Ectodermal cell (in vitro differentiated cells): ENCODE measurements around the gene AHNAK2.
"Not testable (repeated sequence)": the region's sequence is repeated elsewhere in the genome, so short reads cannot be mapped to it uniquely, and the experiment has no call there.

Experiments
- H3K27ac ChIP-seq: 2 replicates; pipeline ENCODE4 v1.7.0; 2013; ENCODE audit warnings: mild to moderate bottlenecking, low read depth, low read length; ENCODE audit not compliant: insufficient read depth, poor library complexity, severe bottlenecking
- H3K27me3 ChIP-seq: 2 replicates; pipeline ENCODE4 v1.7.0; 2013; ENCODE audit warnings: mild to moderate bottlenecking, low read length; ENCODE audit not compliant: insufficient read depth, control insufficient read depth, poor library complexity, severe bottlenecking
- H3K36me3 ChIP-seq: one replicate; pipeline ENCODE4 v1.7.0; 2013; ENCODE audit warnings: low read length; ENCODE audit not compliant: control insufficient read depth, insufficient read depth
- H3K4me1 ChIP-seq: one replicate; pipeline ENCODE4 v1.7.0; 2013; ENCODE audit warnings: low read length; ENCODE audit not compliant: control insufficient read depth, insufficient read depth
- H3K4me3 ChIP-seq: 2 replicates; pipeline ENCODE4 v1.7.0; 2013; ENCODE audit warnings: low read depth, low read length, control low read depth; ENCODE audit not compliant: insufficient read depth
- H3K9me3 ChIP-seq: 2 replicates; pipeline ENCODE4 v1.7.0; 2013; ENCODE audit warnings: mild to moderate bottlenecking, low read length, moderate library complexity; ENCODE audit not compliant: control insufficient read depth
- WGBS, 2 experiments: methylation state at CpG; one replicate each; pipeline ENCODE4 v1.1.7; 2013; ENCODE audit warnings: missing lambda C conversion rate in 2 of 2; 5-methylcytosine and 5-hydroxymethylcytosine counted together

Gene AHNAK2

GRCh38 chr14:104925214-104925854 lies 52.8 kb downstream of the AHNAK2 start:
- no peaks in the 10 kb centered on the region for H3K36me3 ChIP-seq
- H3K27ac ChIP-seq = no peak overlapping the region
- H3K27me3 ChIP-seq = peaks cover 2% of the 10 kb centered on the region
- H3K4me3 ChIP-seq = no peak overlapping the region
- H3K4me1 ChIP-seq = no peaks in the 10 kb centered on the region
- no peaks in the 10 kb centered on the region for H3K9me3 ChIP-seq
- WGBS, 2 experiments = 84 to 95% methylated on average over 9 to 10 of the region's 10 CpGs

GRCh38 chr14:104924421-104925213 lies 53.6 kb downstream of the AHNAK2 start, which contains the start of gene PLD4:
Gene PLD4, plus strand, starts transcription at chr14:104924879. Its CDS starts 2,262 bp downstream, at chr14:104927141.
- Histone ChIP-seq H3K9me3 (no peaks in the 10 kb centered on the region), H3K4me3 (no peak within 1 kb of the TSS), H3K27ac (no peak within 1 kb of the TSS), H3K27me3 (no peaks in the 10 kb centered on the region), H3K36me3 (no peaks in the 10 kb centered on the region), H3K4me1 (no peaks in the 10 kb centered on the region)
- 85 to 89% methylated on average over 14 of the region's 14 CpGs for WGBS, 2 experiments

- Histone ChIP-seq H3K9me3 (no peaks in the 10 kb centered on the region), H3K4me1 (no peaks in the 10 kb centered on the region)
- WGBS, 2 experiments = 88 to 90% methylated on average over 4 of the region's 4 CpGs
Measured at GRCh38 chr14:104923640-104924420, 54.3 kb downstream of the AHNAK2 start.

GRCh38 chr14:104919993-104920315 lies 58.2 kb downstream of the AHNAK2 start:
- no peak overlapping the region for H3K27ac ChIP-seq
- no peak overlapping the region for H3K4me3 ChIP-seq
- no peaks in the 10 kb centered on the region for H3K4me1 ChIP-seq
- WGBS, 2 experiments = 64 to 66% methylated on average over 3 of the region's 3 CpGs
- no peaks in the 10 kb centered on the region for H3K27me3 ChIP-seq
- H3K36me3 ChIP-seq = no peaks in the 10 kb centered on the region
- H3K9me3 ChIP-seq = no peaks in the 10 kb centered on the region

More at GRCh38 chr14:104923640-104924420, 54.3 kb downstream of the AHNAK2 start:
- Histone ChIP-seq H3K4me3 (no peak overlapping the region), H3K27me3 (no peaks in the 10 kb centered on the region), H3K27ac (no peak overlapping the region), H3K36me3 (no peaks in the 10 kb centered on the region)

GRCh38 chr14:104919152-104919992 lies 58.8 kb downstream of the AHNAK2 start:
- H3K4me1 ChIP-seq, H3K27ac ChIP-seq, H3K27me3 ChIP-seq, H3K36me3 ChIP-seq, H3K9me3 ChIP-seq, H3K4me3 ChIP-seq: not testable (repeated sequence)
- 91 to 96% methylated on average over 10 to 11 of the region's 12 CpGs for WGBS, 2 experiments

- no peak overlapping the region for H3K27ac ChIP-seq
- no peak overlapping the region for H3K4me3 ChIP-seq
- WGBS, 2 experiments = 88 to 90% methylated on average over 4 of the region's 4 CpGs
- H3K4me1 ChIP-seq = no peaks in the 10 kb centered on the region
- no peaks in the 10 kb centered on the region for H3K9me3 ChIP-seq
- no peaks in the 10 kb centered on the region for H3K36me3 ChIP-seq
- no peaks in the 10 kb centered on the region for H3K27me3 ChIP-seq
Measured at GRCh38 chr14:104917993-104918392, 60.2 kb downstream of the AHNAK2 start.

GRCh38 chr14:104917116-104917515 lies 61.1 kb downstream of the AHNAK2 start:
- H3K4me3 ChIP-seq = no peak overlapping the region
- 94% methylated on average over 8 to 9 of the region's 9 CpGs for WGBS, 2 experiments
- H3K27ac ChIP-seq = no peak overlapping the region
- no peaks in the 10 kb centered on the region for H3K36me3 ChIP-seq
- H3K27me3 ChIP-seq = no peaks in the 10 kb centered on the region
- H3K9me3 ChIP-seq = no peaks in the 10 kb centered on the region
- no peaks in the 10 kb centered on the region for H3K4me1 ChIP-seq

- no peak overlapping the region for H3K27ac ChIP-seq
- H3K36me3 ChIP-seq = no peaks in the 10 kb centered on the region
- H3K27me3 ChIP-seq = peaks cover 8% of the 10 kb centered on the region
- 90 to 95% methylated on average over 7 of the region's 7 CpGs for WGBS, 2 experiments
- no peaks in the 10 kb centered on the region for H3K4me1 ChIP-seq
- H3K4me3 ChIP-seq = no peak overlapping the region
- H3K9me3 ChIP-seq = no peaks in the 10 kb centered on the region
Measured at GRCh38 chr14:104913435-104913834, 64.7 kb downstream of the AHNAK2 start.

GRCh38 chr14:104912053-104912452 lies 66.1 kb downstream of the AHNAK2 start:
- no peaks in the 10 kb centered on the region for H3K4me1 ChIP-seq
- peaks cover 21% of the 10 kb centered on the region for H3K27me3 ChIP-seq
- H3K36me3 ChIP-seq = no peaks in the 10 kb centered on the region
- WGBS, 2 experiments = 85 to 88% methylated on average over 3 of the region's 3 CpGs
- H3K4me3 ChIP-seq = no peak overlapping the region
- no peaks in the 10 kb centered on the region for H3K9me3 ChIP-seq
- H3K27ac ChIP-seq = no peak overlapping the region
